ENCODE results near the gene MTHFR. TPM values are rescaled to one million over a fixed set of nuclear protein-coding genes. Genes with fewer than 3 reads are reported as not detected.

MTHFR gene
- total and polyA plus RNA-seq, 2 of the 8 experiments (the other 6 are each of a cell fraction or from before 2014, with no cell fraction given) = 8.7 to 18.5 TPM

- TF ChIP-seq, protein P1, sequence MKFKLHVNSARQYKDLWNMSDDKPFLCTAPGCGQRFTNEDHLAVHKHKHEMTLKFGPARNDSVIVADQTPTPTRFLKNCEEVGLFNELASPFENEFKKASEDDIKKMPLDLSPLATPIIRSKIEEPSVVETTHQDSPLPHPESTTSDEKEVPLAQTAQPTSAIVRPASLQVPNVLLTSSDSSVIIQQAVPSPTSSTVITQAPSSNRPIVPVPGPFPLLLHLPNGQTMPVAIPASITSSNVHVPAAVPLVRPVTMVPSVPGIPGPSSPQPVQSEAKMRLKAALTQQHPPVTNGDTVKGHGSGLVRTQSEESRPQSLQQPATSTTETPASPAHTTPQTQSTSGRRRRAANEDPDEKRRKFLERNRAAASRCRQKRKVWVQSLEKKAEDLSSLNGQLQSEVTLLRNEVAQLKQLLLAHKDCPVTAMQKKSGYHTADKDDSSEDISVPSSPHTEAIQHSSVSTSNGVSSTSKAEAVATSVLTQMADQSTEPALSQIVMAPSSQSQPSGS (IDR thresholded peaks at IDR 0.05; ENCODE audit: low read length) = no peak
- no peak for TF ChIP-seq KDM5A (IDR thresholded peaks at IDR 0.05; ENCODE audit: low read length)
- TF ChIP-seq BRCA1 (IDR thresholded peaks at IDR 0.05; ENCODE audit: low read depth, low read length) = no peak
- TF ChIP-seq PHF8 (conservative IDR thresholded peaks at IDR 0.05; ENCODE audit: low read depth, low read length) = no peak
Measured at GRCh38 chr1:11789126-11790067, 16.4 kb downstream of the MTHFR start (continued).

Data from H1 (cell line).